C1 segment of cervical spinal cord (tissue), 14 donors: ENCODE data around the gene CCIN.
"Not testable (repeated sequence)": the region's sequence is repeated elsewhere in the genome, so short reads cannot be mapped to it uniquely, and the experiment has no call there.

Source experiments
- DNase-seq, 14 donors: peaks; one replicate each; lab custom pipeline; 2025; lab: John Stamatoyannopoulos, UW

CCIN gene

DNA sequence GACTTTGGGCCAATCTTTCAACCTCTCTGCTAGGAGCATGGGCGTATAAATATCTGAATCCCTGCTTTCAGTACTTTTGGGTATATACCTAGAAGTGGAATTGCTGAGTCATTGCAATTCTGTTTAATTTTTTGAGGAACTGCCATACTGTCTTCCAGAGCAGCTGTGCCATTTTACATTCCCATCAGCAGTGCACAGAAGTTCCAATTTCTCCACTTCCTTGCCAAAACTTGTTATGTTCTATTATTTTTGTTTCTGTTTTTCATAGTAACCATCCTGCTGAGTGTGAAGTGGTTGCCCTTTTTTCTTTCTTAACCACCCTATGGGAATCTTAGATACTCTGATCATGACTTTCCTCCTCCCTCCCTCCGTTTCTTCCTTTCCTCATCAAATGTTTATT, 11.1 kb upstream of the CCIN start:
- DNase-seq, result no peak

DNA sequence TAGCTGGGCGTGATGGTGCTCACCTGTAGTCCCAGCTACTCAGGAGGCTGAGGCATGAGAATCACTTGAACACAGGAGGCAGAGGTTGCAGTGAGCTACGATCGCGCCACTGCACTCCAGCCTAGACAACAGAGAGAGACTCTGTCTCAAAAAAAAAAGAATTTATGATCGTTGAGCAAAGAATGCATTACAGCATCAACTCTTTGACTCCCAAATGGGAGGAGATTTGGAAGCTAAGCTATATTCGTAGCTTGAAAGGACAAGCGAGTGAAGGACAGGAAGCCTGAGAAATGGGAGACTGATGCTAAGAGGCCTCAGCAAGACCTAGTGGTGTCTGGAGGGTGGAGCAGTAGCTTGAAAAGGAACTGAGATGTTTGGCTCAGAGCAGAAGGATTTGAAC, 10.3 kb upstream of the CCIN start:
- DNase-seq, result no peak

DNA sequence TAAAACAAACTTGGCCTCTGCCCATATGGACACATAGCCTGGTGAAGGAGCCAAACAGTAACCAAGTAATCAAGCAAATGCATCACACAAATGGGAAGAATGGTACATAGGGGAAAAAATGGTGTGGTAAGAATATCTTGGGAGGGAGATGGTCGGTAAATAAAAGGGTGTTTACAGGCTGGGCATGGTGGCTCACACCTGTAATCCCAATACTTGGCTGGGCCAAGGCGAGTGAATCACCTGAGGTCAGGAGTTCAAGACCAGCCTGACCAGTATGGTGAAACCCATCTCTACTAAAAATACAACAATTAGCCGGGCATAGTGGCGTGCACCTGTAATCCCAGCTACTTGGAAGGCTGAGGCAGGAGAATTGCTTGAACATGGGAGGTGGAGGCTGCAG, 9.7 kb upstream of the CCIN start:
- DNase-seq, result not testable (repeated sequence)

DNA sequence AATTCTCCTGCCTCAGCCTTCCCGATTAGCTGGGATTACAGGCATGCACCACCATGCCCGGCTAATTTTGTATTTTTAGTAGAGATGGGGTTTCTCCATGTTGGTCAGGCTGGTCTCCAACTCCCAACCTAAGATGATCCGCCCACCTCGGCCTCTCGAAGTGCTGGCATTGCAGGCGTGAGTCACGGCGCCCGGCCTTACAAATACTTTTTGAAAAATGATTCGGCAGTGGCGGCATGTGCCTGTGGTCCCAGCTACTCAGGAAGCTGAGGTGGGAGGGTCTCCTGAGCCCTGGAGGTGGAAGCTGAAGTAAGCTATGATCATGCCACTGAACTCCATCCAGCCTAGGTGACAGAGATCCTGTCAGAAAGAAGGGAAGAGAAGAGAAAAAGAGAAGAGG, 9.1 kb upstream of the CCIN start:
- DNase-seq, result not testable (repeated sequence)

DNA sequence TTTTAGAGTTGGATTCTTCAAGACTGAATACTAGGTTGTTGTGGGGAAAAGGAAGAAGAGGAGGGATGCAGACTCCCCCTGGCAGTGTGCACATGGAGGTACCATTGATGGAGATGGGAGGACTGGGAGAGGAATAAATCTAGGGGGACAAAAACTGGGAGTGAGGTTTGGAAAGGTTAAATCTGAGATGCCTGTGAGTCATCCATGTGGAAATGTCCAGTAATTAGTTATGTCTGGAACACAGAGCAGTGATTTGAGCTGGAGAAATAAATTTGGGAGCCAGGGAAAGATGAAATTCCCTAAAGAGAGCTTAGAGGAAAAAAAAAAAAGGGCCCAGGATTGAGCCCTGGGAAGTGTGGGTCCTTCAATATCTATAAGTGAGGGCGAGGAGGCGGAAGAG, 8.0 kb upstream of the CCIN start:
- DNase-seq, result no peak

GRCh38 chr9:36162211-36162738, 6.9 kb upstream of the CCIN start:
- DNase-seq, result no peak

- peak in 12 of 14 donors; percentile 31 to 88 (median 67) for DNase-seq
These were observed 6.0 kb upstream of the CCIN start for GRCh38 chr9:36163049-36163785.

- DNase-seq, result peak in 1 of 14 donors; percentile 53
These were observed 5.4 kb upstream of the CCIN start for GRCh38 chr9:36163786-36164170.

- peak in 1 of 14 donors; percentile 28 for DNase-seq
These were observed 4.8 kb upstream of the CCIN start for GRCh38 chr9:36164372-36164771.

GRCh38 chr9:36164989-36165388, 4.2 kb upstream of the CCIN start:
- peak in 2 of 14 donors; percentile 10 to 36 for DNase-seq

GRCh38 chr9:36165826-36166167, 3.4 kb upstream of the CCIN start:
- DNase-seq, result no peak

GRCh38 chr9:36166168-36166927, 2.8 kb upstream of the CCIN start:
- DNase-seq, result peak in 13 of 14 donors; percentile 42 to 91 (median 73)

- no peak for DNase-seq
These were observed 520 bp downstream of the CCIN start for GRCh38 chr9:36169708-36170107.

DNA sequence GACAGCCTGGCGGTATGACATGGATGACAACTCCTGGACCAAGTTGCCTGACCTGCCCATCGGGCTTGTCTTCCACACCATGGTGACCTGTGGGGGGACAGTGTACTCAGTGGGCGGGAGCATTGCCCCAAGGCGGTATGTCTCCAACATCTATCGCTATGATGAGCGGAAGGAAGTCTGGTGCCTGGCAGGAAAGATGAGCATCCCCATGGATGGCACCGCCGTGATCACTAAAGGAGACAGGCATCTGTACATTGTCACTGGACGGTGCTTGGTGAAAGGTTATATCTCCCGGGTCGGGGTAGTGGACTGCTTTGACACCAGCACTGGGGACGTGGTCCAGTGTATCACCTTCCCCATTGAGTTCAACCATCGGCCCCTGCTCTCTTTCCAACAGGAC, 1.3 kb downstream of the CCIN start:
- no peak for DNase-seq

DNA sequence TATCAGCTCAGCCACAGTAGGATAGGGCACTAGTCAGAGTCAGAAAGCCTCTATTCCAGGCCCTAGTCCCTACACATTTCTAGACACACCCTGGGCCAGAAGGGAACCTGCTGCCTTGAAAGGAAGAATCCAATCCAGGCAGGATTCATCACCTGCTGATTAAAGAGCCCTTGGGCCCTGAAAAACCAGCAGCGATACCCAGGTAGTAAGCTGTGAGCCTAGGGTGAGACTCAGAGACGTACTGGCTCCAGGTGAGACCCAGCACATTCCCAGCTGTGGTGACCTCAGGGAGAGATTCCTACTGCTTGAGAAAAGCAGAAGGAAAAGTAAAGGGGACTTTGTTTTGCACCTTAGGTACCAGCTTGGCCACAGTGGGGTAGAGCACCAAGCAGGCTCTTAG, 4.7 kb downstream of the CCIN start:
- no peak for DNase-seq

DNA sequence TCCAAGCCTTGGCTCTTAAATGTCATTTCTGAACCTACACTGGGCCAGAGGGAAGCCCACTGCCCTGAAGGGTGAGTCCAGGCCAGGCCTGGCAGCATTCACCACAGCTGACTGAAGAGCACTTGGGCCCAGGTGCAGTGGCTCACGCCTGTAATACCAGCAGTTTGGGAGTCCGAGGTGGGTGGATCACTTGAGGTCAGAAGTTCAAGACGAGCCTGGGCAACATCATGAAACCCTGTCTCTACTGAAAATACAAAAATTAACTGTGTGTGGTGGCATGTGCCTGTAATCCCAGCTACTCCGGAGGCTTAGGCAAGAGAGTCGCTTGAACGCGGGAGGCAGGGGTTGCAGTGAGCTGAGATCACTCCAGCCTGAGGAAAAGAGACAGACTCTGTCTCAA, 5.1 kb downstream of the CCIN start:
- no peak for DNase-seq

GRCh38 chr9:36174731-36175130, 5.5 kb downstream of the CCIN start:
- no peak for DNase-seq

DNA sequence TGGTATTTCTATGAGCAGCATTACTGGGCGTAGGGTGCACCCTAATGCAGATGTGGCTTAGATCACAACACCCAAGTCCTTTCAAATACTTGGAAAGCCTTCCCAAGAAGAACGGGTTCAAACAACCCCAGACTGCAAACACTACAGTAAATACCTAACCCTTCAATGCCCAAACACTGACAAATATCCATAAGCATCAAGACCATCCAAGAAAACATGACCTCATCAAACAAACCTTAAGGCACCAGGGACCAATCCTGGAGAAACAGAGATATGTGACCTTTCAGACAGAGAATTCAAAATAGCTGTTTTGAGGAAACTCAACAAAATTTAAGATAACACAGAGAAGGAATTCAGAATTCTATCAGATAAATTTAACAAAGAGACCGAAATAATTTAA, 6.0 kb downstream of the CCIN start:
- DNase-seq, result not testable (repeated sequence)

DNA sequence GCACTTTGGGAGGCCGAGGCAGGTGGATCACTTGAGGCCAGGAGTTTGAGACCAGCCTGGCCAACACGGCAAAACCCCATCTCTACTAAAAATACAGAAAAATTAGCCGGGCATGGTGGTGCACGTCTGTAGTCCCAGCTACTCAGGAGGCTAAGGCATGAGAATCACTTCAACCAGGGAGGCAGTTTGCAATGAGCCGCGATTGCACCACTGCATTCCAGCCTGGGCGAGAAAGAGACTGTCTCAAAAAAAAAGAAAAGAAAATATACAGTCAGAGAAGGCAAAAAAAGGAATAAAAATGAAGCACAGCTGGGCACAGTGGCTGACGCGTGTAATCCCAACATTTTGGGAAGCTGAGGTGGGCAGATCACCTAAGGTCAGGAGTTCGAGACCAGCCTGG, 7.3 kb downstream of the CCIN start:
- not testable (repeated sequence) for DNase-seq

- DNase-seq, result no peak
These were observed 8.4 kb downstream of the CCIN start for GRCh38 chr9:36177571-36177970.

- not testable (repeated sequence) for DNase-seq
These were observed 11.1 kb downstream of the CCIN start for GRCh38 chr9:36180243-36180642.

- no peak for DNase-seq
These were observed 18.2 kb downstream of the CCIN start for GRCh38 chr9:36187414-36187813.

GRCh38 chr9:36188212-36188611, 19.0 kb downstream of the CCIN start:
- no peak for DNase-seq
